HepG2 (cell line): Measurements from ENCODE around the gene TRNP1. TPM values are rescaled to one million over a fixed set of nuclear protein-coding genes. Genes with fewer than 3 reads are reported as not detected.

Experiments used
- ATF6 ChIP-seq: sonication (generic); formaldehyde crosslinking; conservative IDR thresholded peaks from 2 replicates; pipeline ENCODE4 v1.4.0; 2020; ENCODE audit warnings: missing genetic modification reagents
- DPF2 ChIP-seq: sonication (generic); formaldehyde crosslinking; IDR thresholded peaks from 2 replicates; pipeline ENCODE4 v1.4.0; 2020; ENCODE audit warnings: mild to moderate bottlenecking, low read depth, missing genetic modification reagents, borderline replicate concordance
- DR1 ChIP-seq: sonication (generic); formaldehyde crosslinking; IDR thresholded peaks from 2 replicates; pipeline ENCODE4 v1.8.0; 2021; ENCODE audit warnings: mild to moderate bottlenecking, missing genetic modification reagents, inconsistent platforms
- ETV5 ChIP-seq: IDR thresholded peaks from 2 replicates; pipeline ENCODE4 v1.6.1; 2018; ENCODE audit warnings: missing biosample characterization, missing genetic modification reagents, inconsistent platforms, borderline replicate concordance
- FOSL2 ChIP-seq: sonication (generic); formaldehyde crosslinking; IDR thresholded peaks from 2 replicates; pipeline ENCODE4 v1.4.0; 2020; ENCODE audit warnings: missing genetic modification reagents
- KAT2B ChIP-seq: fragments of 150-350 bp; IDR thresholded peaks from 2 replicates; pipeline ENCODE4 v1.6.1; 2014; ENCODE audit warnings: low read depth, low read length, borderline replicate concordance
- NCOR1 ChIP-seq: fragments of 200-600 bp; sonication (generic); IDR thresholded peaks from 2 replicates; pipeline ENCODE4 v1.7.0; 2017; ENCODE audit warnings: antibody characterized with exemption, low read length, borderline replicate concordance
- NR2C2 ChIP-seq: sonication (generic); formaldehyde crosslinking; IDR thresholded peaks from 2 replicates; pipeline ENCODE4 v1.4.0; 2020; ENCODE audit warnings: missing genetic modification reagents, mild to moderate bottlenecking, moderate library complexity, borderline replicate concordance
- POLR2G ChIP-seq: fragments of 200-400 bp; formaldehyde crosslinking; IDR thresholded peaks from 2 replicates; pipeline ENCODE4 v1.6.1; 2018; ENCODE audit warnings: mild to moderate bottlenecking, low read depth, low read length, moderate library complexity
- RBFOX2 ChIP-seq: fragments of 200-400 bp; formaldehyde crosslinking; IDR thresholded peaks from 2 replicates; pipeline ENCODE4 v1.6.1; 2017; ENCODE audit warnings: low read depth, mild to moderate bottlenecking, low read length
- ZBTB7A ChIP-seq: sonication (generic); formaldehyde crosslinking; IDR thresholded peaks from 2 replicates; pipeline ENCODE4 v1.8.0; 2022; ENCODE audit warnings: mild to moderate bottlenecking, missing genetic modification reagents
- ZFYVE20 ChIP-seq: sonication (generic); formaldehyde crosslinking; IDR thresholded peaks from 2 replicates; pipeline ENCODE4 v1.8.0; 2023; ENCODE audit warnings: low read depth, mild to moderate bottlenecking, moderate library complexity, missing genetic modification reagents, borderline replicate concordance
- ZNF235 ChIP-seq: sonication (generic); formaldehyde crosslinking; IDR thresholded peaks from 2 replicates; pipeline ENCODE4 v1.8.1; 2023; ENCODE audit warnings: mild to moderate bottlenecking, missing genetic modification reagents, borderline replicate concordance
- ZNF354B ChIP-seq: sonication (generic); formaldehyde crosslinking; IDR thresholded peaks from 2 replicates; pipeline ENCODE4 v1.8.0; 2022; ENCODE audit warnings: mild to moderate bottlenecking, missing genetic modification reagents
- ZNF550 ChIP-seq: sonication (generic); formaldehyde crosslinking; IDR thresholded peaks from 2 replicates; pipeline ENCODE4 v1.4.0; 2020; ENCODE audit warnings: mild to moderate bottlenecking, missing genetic modification reagents, borderline replicate concordance
- ZNF572 ChIP-seq: sonication (generic); formaldehyde crosslinking; IDR thresholded peaks from 2 replicates; pipeline ENCODE4 v1.5.1; 2020; ENCODE audit warnings: mild to moderate bottlenecking, missing genetic modification reagents
- ZNF616 ChIP-seq: sonication (generic); formaldehyde crosslinking; IDR thresholded peaks from 2 replicates; pipeline ENCODE4 v1.5.0; 2020; ENCODE audit warnings: low read depth, mild to moderate bottlenecking, missing genetic modification reagents
- ZNF629 ChIP-seq: sonication (generic); formaldehyde crosslinking; conservative IDR thresholded peaks from 2 replicates; pipeline ENCODE4 v1.5.0; 2020; ENCODE audit warnings: missing genetic modification reagents
- ZNF704 ChIP-seq: sonication (generic); formaldehyde crosslinking; IDR thresholded peaks from 2 replicates; pipeline ENCODE4 v1.8.1; 2023; ENCODE audit warnings: mild to moderate bottlenecking, inconsistent platforms, moderate library complexity, missing genetic modification reagents, borderline replicate concordance
- ZSCAN31 ChIP-seq: sonication (generic); formaldehyde crosslinking; IDR thresholded peaks from 2 replicates; pipeline ENCODE4 v1.5.0; 2020; ENCODE audit warnings: low read depth, mild to moderate bottlenecking, missing genetic modification reagents
- polyA plus RNA-seq, 8 experiments: library from polyadenylated mRNA; depleted of rRNA in 3 of 8; stranded (reverse) in 7 of 8; unstranded in 1 of 8; fragments of >200 nt; fragmentation: Illumina TruSeq in 4 of 8; extraction: Trizol in 4 of 8; gene quantifications; 2 replicates each; pipeline versions ENCODE4 v1.2.1 to v1.2.3, GENCODE V29; 2011 to 2016; ENCODE audit warnings: low read depth in 4 of 8, missing spikeins in 1 of 8, mixed read lengths in 1 of 8; ENCODE audit not compliant: insufficient read depth in 1 of 8
- total RNA-seq, 5 experiments: library from RNA; depleted of rRNA; stranded (reverse); fragments of >200 nt; fragmentation: Illumina TruSeq; extraction: Trizol; gene quantifications; 2 replicates each; pipeline ENCODE4 v1.2.3, GENCODE V29; 2016; ENCODE audit warnings: low read depth in 1 of 5
- TF ChIP-seq, protein P1 (sequence below): sonication (generic); formaldehyde crosslinking; IDR thresholded peaks from 2 replicates; pipeline ENCODE4 v1.4.0; 2020; ENCODE audit warnings: missing genetic modification reagents
- TF ChIP-seq, protein P2 (sequence below): sonication (generic); formaldehyde crosslinking; conservative IDR thresholded peaks from 2 replicates; pipeline ENCODE4 v1.8.0; 2022; ENCODE audit warnings: missing genetic modification reagents

TRNP1 gene
- total and polyA plus RNA-seq, 2 of the 13 experiments (the other 11 are each of a cell fraction or from before 2014, with no cell fraction given) = 42.0 to 158 TPM

DNA sequence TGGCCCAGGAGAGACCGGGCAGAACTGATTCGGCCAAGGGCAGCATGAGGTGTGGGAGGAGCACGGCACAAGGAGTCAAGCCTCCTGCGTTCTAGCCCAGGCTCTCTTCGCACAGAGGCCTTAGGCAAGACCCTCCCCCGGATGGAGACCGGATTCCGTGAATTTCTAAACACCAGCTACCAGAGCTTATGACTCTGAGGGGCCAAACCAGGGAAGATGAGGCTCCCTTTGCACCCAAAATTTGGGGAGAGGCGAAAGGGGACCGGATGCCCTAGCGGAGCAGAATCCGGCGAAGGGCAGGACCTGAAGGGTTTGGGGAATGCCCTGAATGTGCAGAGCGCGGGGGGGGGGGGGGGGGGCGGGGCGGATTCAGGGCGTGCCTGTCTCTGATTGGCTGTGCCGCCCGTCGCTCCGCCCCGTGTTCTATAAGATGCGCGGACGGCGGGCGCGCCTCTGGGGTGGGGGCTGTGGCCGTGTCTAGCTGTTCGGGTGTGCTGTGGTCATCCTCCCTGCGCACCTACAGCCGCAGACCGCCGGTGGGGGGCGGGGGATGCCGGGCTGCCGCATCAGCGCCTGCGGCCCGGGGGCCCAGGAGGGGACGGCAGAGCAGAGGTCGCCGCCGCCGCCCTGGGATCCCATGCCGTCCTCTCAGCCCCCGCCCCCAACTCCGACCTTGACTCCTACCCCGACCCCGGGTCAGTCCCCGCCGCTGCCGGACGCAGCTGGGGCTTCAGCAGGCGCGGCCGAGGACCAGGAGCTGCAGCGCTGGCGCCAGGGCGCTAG lies at the start of gene TRNP1 (continued):
- TF ChIP-seq NR2C2 (CRISPR knock-in tag) (peak; percentile 81), NCOR1 (peak; percentile 66; the same call in 1 of the 2 replicates), ZNF354B (CRISPR knock-in tag) (no peak), ZNF235 (CRISPR knock-in tag) (peak; percentile 51; the same call in 1 of the 2 replicates), ATF6 (CRISPR knock-in tag) (no peak), POLR2G (peak; percentile 99), KAT2B (no peak), ZNF572 (CRISPR knock-in tag) (peak; percentile 80), ZNF550 (CRISPR knock-in tag) (peak; percentile 44; the same call in 1 of the 2 replicates), ZFYVE20 (CRISPR knock-in tag) (no peak), DPF2 (CRISPR knock-in tag) (no peak), ETV5 (CRISPR knock-in tag) (peak; percentile 73), DR1 (CRISPR knock-in tag) (peak; percentile 81; the same call in 1 of the 2 replicates), ZSCAN31 (peak; percentile 62; the same call in 1 of the 2 replicates), ZNF616 (CRISPR knock-in tag) (peak; percentile 87; the same call in 1 of the 2 replicates), ZBTB7A (CRISPR knock-in tag) (peak; percentile 85), FOSL2 (peak; percentile 85), RBFOX2 (peak; percentile 90), ZNF704 (peak; percentile 13; the same call in 1 of the 2 replicates), ZNF629 (CRISPR knock-in tag) (no peak; the same call in 1 of the 2 replicates)
- TF ChIP-seq, protein P1, sequence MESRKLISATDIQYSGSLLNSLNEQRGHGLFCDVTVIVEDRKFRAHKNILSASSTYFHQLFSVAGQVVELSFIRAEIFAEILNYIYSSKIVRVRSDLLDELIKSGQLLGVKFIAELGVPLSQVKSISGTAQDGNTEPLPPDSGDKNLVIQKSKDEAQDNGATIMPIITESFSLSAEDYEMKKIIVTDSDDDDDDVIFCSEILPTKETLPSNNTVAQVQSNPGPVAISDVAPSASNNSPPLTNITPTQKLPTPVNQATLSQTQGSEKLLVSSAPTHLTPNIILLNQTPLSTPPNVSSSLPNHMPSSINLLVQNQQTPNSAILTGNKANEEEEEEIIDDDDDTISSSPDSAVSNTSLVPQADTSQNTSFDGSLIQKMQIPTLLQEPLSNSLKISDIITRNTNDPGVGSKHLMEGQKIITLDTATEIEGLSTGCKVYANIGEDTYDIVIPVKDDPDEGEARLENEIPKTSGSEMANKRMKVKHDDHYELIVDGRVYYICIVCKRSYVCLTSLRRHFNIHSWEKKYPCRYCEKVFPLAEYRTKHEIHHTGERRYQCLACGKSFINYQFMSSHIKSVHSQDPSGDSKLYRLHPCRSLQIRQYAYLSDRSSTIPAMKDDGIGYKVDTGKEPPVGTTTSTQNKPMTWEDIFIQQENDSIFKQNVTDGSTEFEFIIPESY (CRISPR knock-in tag) = peak; percentile 68; the same call in 1 of the 2 replicates
- TF ChIP-seq, protein P2, sequence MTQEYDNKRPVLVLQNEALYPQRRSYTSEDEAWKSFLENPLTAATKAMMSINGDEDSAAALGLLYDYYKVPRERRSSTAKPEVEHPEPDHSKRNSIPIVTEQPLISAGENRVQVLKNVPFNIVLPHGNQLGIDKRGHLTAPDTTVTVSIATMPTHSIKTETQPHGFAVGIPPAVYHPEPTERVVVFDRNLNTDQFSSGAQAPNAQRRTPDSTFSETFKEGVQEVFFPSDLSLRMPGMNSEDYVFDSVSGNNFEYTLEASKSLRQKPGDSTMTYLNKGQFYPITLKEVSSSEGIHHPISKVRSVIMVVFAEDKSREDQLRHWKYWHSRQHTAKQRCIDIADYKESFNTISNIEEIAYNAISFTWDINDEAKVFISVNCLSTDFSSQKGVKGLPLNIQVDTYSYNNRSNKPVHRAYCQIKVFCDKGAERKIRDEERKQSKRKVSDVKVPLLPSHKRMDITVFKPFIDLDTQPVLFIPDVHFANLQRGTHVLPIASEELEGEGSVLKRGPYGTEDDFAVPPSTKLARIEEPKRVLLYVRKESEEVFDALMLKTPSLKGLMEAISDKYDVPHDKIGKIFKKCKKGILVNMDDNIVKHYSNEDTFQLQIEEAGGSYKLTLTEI (CRISPR knock-in tag) = no peak
